Large intestine (tissue), 12 donors: ENCODE results near the gene TARS3. TPM values are rescaled to one million over a fixed set of nuclear protein-coding genes. Genes with fewer than 3 reads are reported as not detected.
A peak's percentile ranks its signal among the peaks of the same experiment; 100 is the strongest.
"Not testable (repeated sequence)": the region's sequence is repeated elsewhere in the genome, so short reads cannot be mapped to it uniquely, and the experiment has no call there.

Experiments used
- DNase-seq, 2 donors: peaks; one replicate each; pipeline versions ENCODE4 v3.0.0 to v3.0.0-alpha.2; 2013
- H3K27ac ChIP-seq: one replicate; pipeline ENCODE4 v1.5.1; 2013; ENCODE audit warnings: low read length
- H3K27me3 ChIP-seq: 2 replicates; pipeline ENCODE4 v1.6.1; 2013; ENCODE audit warnings: low read length; ENCODE audit not compliant: control insufficient read depth, insufficient read depth
- H3K36me3 ChIP-seq: 2 replicates; pipeline ENCODE4 v1.6.1; 2013; ENCODE audit warnings: low read length; ENCODE audit not compliant: control insufficient read depth, insufficient read depth
- H3K4me1 ChIP-seq: one replicate; pipeline ENCODE4 v1.6.1; 2013; ENCODE audit warnings: low read length; ENCODE audit not compliant: control insufficient read depth, insufficient read depth
- H3K4me3 ChIP-seq: one replicate; pipeline ENCODE4 v1.5.1; 2013; ENCODE audit warnings: low read length
- H3K9me3 ChIP-seq: one replicate; pipeline ENCODE4 v1.6.1; 2013; ENCODE audit warnings: mild to moderate bottlenecking, low read depth, low read length, moderate library complexity; ENCODE audit not compliant: control insufficient read depth
- WGBS: methylation state at CpG from one replicate; pipeline ENCODE4 v1.1.5; 2013; ENCODE audit warnings: low lambda C conversion rate; ENCODE audit not compliant: insufficient coverage; 5-methylcytosine and 5-hydroxymethylcytosine counted together
- long read RNA-seq, 11 donors: transcript quantifications; one replicate each; lab custom pipeline, GENCODE V29; 2026
- polyA plus RNA-seq: library from polyadenylated mRNA; unstranded; fragments of 120-200 nt; gene quantifications from one replicate; pipeline ENCODE4 v1.2.1, GENCODE V29; 2013

The TARS3 gene
- polyA plus RNA-seq = 19.8 TPM
- long read RNA-seq, donor 1, partial matches to known transcripts = 0 of 2 reads
- long read RNA-seq, donor 1, other reads (novel, unspliced or antisense) = 0 of 2 reads
- long read RNA-seq, donor 2, partial matches to known transcripts = 5 of 7 reads
- long read RNA-seq, donor 2, other reads (novel, unspliced or antisense) = 0 of 7 reads
- long read RNA-seq, donor 3 = 0 reads
- long read RNA-seq, donor 4 = 0 reads
- long read RNA-seq, donor 5, partial matches to known transcripts = 0 of 2 reads
- long read RNA-seq, donor 5, other reads (novel, unspliced or antisense) = 0 of 2 reads
- long read RNA-seq, donor 6, partial matches to known transcripts = 0 of 2 reads
- long read RNA-seq, donor 6, other reads (novel, unspliced or antisense) = 0 of 2 reads
- long read RNA-seq, donor 7 = 0 reads
- long read RNA-seq, donor 8, partial matches to known transcripts = 0 of 4 reads
- long read RNA-seq, donor 8, other reads (novel, unspliced or antisense) = 0 of 4 reads
- long read RNA-seq, donor 9, partial matches to known transcripts = 6 of 7 reads
- long read RNA-seq, donor 9, other reads (novel, unspliced or antisense) = 0 of 7 reads
- long read RNA-seq, donor 10, partial matches to known transcripts = 6 of 8 reads
- long read RNA-seq, donor 10, other reads (novel, unspliced or antisense) = 0 of 8 reads
- long read RNA-seq, donor 11, partial matches to known transcripts = 0 of 3 reads
- long read RNA-seq, donor 11, other reads (novel, unspliced or antisense) = 0 of 3 reads

DNA sequence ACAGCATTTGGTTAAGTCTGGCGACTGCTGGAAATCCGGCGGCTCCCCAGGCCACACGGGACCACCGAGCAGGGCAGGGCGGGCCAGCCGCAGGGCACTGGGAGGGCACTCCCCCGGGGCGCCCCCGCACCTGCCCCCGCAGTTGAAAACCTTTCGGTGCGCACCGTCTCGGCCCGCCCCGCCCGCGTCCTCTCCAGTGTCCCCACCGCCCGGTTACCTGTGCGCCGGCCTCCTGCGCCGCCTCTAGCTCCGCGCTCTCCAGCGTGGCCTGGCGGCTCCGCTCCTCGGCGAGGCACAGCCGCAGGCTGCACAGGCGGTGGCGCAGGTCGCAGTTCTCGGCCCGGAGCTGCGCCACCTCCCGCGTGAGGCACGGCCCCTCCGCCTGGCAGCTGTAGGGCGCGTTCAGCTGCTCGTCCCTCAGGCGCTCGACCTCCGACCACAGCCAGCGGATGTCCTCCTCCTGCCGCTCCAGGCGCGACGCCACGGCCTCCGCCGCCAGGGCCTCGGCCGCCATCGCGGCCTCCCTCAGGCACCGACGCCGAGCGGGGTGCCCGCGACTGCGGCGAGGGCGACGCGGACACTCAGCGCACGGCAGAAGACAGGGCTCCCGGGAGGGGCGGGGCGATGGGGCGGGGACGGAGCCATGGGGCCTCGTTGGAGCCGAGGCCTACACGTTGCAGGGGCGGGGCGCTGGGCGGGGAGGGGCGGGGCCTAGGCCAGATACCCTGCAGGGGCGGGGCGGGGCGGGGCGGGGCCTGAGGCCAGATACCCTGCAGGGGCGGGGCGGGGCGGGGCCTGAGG is at the start of gene TARS3:
Gene TARS3, minus strand, starts transcription at position 600 of the 801 bp plus-strand sequence. Its CDS starts 86 bp downstream, at position 514.
- Histone ChIP-seq H3K9me3 (no peaks in the 10 kb centered on the region), H3K27me3 (no peaks in the 10 kb centered on the region), H3K36me3 (peaks cover 24% of the 10 kb centered on the region), H3K4me3 (peak within 1 kb of the TSS; percentile 43), H3K4me1 (peaks cover 3% of the 10 kb centered on the region), H3K27ac (peak within 1 kb of the TSS; percentile 83)
- DNase-seq = peak; percentile 90 to 94
- no CpG with 5 or more reads among the region's 93 CpGs for WGBS

DNA sequence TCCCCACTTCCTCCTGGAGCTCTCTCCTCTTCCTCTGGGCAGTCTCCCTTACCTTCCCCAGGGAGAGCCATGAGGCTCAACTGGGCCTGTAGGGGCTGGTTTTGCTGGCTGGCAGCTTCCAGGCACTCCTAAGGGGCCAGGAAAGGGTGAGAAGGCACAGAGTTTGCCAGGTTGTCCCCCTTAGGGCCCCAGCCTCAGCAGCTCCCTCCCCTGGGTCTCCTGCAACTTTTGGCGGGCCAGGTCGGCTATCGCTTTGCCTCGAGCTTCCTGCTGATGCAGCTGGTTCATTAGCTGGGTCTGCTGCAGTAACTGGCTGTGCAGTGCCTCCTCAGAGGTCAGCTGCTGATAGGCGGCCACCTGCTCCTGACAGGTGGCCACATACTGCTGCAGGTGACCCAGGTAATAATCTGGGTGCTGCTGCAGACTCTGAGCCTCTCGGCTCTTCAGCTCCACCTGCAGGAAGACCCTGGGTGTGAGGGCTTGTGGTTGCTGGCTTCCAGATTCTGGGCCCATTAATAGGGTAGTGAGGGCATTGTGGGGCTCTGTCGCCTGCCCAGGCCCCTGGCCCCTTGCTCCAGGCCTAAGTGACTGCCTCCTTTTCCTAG is 49.3 kb upstream of the TARS3 start:
- Histone ChIP-seq H3K27ac (no peak overlapping the region), H3K27me3 (no peaks in the 10 kb centered on the region), H3K9me3 (no peaks in the 10 kb centered on the region), H3K4me1 (peaks cover 6% of the 10 kb centered on the region), H3K4me3 (no peak overlapping the region), H3K36me3 (no peaks in the 10 kb centered on the region)
- no CpG with 5 or more reads among the region's 7 CpGs for WGBS
- DNase-seq = peak; percentile 35 to 56

DNA sequence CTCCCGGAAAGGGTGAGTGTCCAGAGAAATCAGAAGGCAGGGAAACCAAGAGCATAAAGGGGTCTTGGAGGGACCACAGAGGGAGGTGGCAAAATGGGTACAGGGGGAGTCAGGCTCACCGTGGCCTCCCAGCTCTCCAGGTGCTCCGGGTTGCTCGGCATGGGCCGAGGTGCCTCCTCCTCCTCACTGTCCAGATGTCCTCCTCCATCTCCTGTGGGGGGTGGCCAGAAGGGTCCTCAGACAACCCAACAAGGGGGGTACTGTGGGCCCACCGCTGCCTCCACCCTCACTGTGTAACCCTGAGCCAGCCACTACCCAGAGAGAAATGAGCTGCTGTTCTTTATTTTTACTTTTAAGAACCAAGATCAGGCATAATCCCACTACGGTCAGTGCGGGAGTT is 48.6 kb upstream of the TARS3 start:
- Histone ChIP-seq H3K27me3 (no peaks in the 10 kb centered on the region), H3K4me3 (no peak overlapping the region), H3K36me3 (no peaks in the 10 kb centered on the region), H3K9me3 (no peaks in the 10 kb centered on the region), H3K27ac (no peak overlapping the region), H3K4me1 (peaks cover 6% of the 10 kb centered on the region)
- DNase-seq = no peak
- 100% methylated on average over 2 of the region's 8 CpGs for WGBS

DNA sequence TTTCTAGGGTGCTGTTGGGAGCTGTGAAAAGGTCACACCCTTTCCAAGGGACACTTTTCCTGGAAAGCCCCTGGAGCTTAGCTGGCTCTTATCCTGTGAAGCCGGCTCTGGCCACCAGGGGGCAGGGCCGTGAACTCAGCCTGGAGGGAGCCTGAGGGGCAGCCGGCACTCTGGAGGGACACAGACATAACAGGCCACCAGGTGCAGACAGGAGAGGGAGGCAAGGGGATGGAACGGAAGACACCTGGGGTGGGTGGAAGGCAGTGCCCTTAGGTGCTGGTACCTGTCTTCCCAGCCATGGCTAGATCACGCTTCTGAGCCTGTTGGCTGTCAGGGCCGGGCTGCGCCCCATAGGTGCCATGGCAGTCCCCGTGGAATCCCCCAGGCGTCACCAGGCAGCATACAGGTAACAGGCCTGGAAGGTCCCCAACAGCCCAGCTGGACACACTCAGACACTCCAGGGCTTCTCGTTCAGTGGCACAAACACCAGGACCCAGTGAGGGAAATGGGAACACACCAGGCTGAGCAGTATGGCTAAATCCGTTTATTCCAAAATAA is 42.9 kb upstream of the TARS3 start:
- H3K4me1 ChIP-seq, H3K36me3 ChIP-seq, H3K27ac ChIP-seq, H3K4me3 ChIP-seq, DNase-seq, H3K9me3 ChIP-seq, H3K27me3 ChIP-seq: not testable (repeated sequence)
- no CpG with 5 or more reads among the region's 11 CpGs for WGBS

DNA sequence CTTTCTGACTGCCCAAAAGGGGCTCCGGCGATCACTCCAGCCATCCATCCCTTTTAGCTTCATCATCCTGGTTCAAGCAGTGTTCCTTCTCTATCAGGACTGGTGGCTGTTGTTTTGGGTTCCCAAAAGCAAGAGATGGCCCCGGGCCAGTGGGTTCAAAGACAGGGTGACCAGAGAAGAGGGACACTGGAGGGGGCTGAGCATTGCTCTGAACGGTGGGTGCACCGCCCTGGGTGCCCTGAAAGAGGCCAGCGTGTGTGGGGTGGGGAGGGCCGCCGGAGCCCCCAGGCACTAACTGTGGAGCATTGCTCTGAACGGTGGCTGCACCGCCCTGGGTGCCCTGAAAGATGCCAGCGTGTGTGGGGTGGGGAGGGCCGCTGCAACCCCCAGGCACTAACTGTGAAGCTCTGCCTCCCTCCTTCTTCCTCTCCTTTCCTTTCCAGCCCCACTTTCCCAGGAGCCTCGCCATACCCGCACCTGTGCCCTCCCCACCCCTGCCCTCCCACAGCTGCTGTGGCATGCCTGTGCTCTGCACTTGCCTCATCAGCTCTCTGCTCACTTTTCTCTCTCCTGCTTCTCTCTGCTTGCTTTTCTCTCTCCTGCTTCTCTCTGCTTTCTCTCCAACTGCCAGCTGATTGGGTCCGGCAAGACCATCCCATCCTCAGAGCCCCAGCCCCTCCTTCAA is 41.6 kb upstream of the TARS3 start:
- DNase-seq = no peak
- H3K9me3 ChIP-seq = peaks cover 4% of the 10 kb centered on the region
- no CpG with 5 or more reads among the region's 15 CpGs for WGBS
- H3K4me3 ChIP-seq = no peak overlapping the region
- H3K27me3 ChIP-seq = no peaks in the 10 kb centered on the region
- H3K27ac ChIP-seq = no peak overlapping the region
- H3K36me3 ChIP-seq = no peaks in the 10 kb centered on the region
- no peaks in the 10 kb centered on the region for H3K4me1 ChIP-seq

DNA sequence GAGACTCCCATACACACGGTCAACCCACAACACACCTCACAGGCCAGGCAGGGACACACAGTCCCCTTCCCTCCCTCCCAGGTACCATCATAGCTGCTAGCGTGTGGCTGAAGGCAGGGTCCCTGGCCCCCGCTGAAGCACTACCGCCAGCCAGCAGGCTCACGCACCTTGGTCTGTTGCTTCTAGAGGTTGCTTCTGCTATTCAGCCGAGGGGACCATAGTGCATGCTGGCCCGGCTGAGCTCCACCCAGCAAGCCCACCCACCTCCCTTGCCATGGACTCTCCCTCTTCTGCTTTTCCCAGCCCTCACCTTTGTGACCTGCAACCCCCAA is 41.0 kb upstream of the TARS3 start:
- H3K4me3 ChIP-seq, DNase-seq, H3K27ac ChIP-seq, H3K4me1 ChIP-seq, H3K9me3 ChIP-seq, H3K36me3 ChIP-seq, H3K27me3 ChIP-seq: not testable (repeated sequence)
- WGBS = no CpG with 5 or more reads among the region's 7 CpGs

DNA sequence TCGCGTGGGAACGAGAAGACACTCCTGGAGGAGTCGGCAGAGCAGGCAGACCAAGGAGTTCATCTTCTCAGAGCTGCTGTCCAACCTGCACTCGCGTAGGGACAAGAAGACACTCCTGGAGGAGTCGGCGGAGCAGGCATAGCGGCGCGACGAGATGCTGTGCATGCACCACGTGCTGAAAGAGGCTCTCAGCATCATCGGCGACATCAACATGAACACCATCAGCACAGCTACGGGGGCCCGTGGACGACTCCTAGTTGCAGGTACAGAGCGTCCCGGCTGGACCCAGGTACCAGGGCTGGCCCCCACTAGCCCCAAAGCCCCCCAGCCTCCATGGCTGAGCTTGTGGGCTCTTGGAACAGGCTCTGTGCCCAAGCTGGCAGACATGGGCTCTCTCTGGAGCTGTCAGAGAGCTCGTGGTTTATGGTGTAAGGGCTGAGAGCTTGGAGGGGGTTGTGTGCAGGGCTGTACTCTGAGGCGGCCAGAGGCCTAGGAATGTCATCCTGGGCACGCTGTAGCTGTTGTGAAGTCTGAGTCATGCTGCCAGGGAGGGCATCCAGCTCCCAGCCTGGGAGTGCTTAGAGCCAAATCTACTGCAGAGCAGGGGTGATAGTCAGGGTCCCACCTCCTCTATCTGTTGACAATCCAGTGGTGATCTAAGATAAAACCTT is 40.5 kb upstream of the TARS3 start:
- H3K4me3 ChIP-seq, H3K4me1 ChIP-seq, H3K27me3 ChIP-seq, DNase-seq, H3K9me3 ChIP-seq, H3K27ac ChIP-seq, H3K36me3 ChIP-seq: not testable (repeated sequence)
- no CpG with 5 or more reads among the region's 23 CpGs for WGBS

DNA sequence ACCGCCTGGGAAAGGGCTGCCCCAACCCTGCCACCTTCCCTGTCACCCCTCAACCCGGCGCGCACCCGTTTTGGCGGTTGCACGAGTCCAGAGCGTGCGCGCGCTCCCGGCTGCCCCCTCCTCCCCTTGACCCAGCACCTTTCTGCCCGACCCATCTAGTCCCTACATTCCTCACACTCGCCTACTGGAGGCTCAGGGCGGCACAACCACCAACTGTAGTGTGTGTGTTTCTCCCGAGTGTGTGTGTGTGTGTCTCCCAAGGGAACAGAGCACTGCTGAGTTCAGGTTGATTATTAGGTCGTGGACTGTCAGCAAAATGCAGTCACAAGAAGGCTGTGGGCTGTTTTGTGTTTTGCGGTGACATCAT is 22.4 kb upstream of the TARS3 start:
- not testable (repeated sequence) for H3K27ac ChIP-seq, H3K4me1 ChIP-seq, DNase-seq, H3K27me3 ChIP-seq, H3K36me3 ChIP-seq, H3K9me3 ChIP-seq, H3K4me3 ChIP-seq
- no CpG with 5 or more reads among the region's 18 CpGs for WGBS

DNA sequence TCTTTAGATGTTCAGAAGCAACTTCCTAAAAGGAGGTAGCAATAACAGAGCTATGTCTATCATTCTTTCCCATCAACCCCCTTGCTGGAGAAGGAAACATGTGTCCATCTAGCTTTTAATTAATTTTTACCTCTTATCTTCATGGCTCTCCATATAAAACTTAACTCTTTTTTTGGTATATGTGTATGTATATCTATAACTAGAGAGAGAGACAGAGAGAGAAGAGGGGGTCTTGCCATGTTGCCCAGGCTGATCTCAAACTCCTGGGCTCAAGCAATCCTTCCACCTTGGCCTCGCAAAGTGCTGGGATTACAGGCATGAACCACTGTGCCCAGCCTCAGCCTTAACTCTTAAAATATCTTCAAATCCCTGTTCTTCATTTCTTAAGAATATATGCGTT is 10.6 kb upstream of the TARS3 start:
- not testable (repeated sequence) for H3K36me3 ChIP-seq, H3K27ac ChIP-seq, DNase-seq, H3K4me3 ChIP-seq, H3K9me3 ChIP-seq, H3K4me1 ChIP-seq, H3K27me3 ChIP-seq
- 100% methylated on average over 1 of the region's 2 CpGs for WGBS
